Breast epithelium (tissue), 4 donors: ENCODE measurements around the gene MYOG. TPM values are rescaled to one million over a fixed set of nuclear protein-coding genes. Genes with fewer than 3 reads are reported as not detected.

Experiments used
- DNase-seq, 2 donors: peaks; one replicate each; pipeline ENCODE4 v3.0.0-alpha.2; 2019; ENCODE audit warnings: low spot score in 2 of 2
- H3K27ac ChIP-seq, 2 donors: fragments of 200-600 bp; sonication (generic) in 1 of 2; one replicate each; pipeline ENCODE4 v1.5.1; 2016 to 2019; ENCODE audit warnings: mild to moderate bottlenecking in 1 of 2
- H3K27me3 ChIP-seq, 2 donors: fragments of 200-600 bp; sonication (generic) in 1 of 2; one replicate each; pipeline versions ENCODE4 v1.5.1 to v1.6.0; 2017 to 2019; ENCODE audit warnings: control low read depth in 1 of 2, mild to moderate bottlenecking in 1 of 2
- H3K36me3 ChIP-seq: fragments of 200-600 bp; one replicate; pipeline ENCODE4 v1.5.1; 2019
- H3K4me1 ChIP-seq, 2 donors: fragments of 200-600 bp; sonication (generic); one replicate each; pipeline ENCODE4 v1.5.1; 2016 to 2019; ENCODE audit warnings: control low read depth in 1 of 2
- H3K4me3 ChIP-seq, 3 donors: fragments of 200-600 bp; sonication (generic); 1 replicate in 2 of 3; 2 replicates in 1 of 3; pipeline ENCODE4 v1.5.1; 2016 to 2019; ENCODE audit warnings: mild to moderate bottlenecking in 3 of 3, moderate library complexity in 2 of 3
- H3K9me3 ChIP-seq, 2 donors: fragments of 200-600 bp; sonication (generic) in 1 of 2; one replicate each; pipeline ENCODE4 v1.5.1; 2016 to 2019; ENCODE audit warnings: control low read depth in 1 of 2
- POLR2A ChIP-seq: fragments of 450-650 bp; IDR thresholded peaks from one replicate; pipeline ENCODE4 v1.6.1; 2016; ENCODE audit warnings: antibody characterized with exemption, mild to moderate bottlenecking, moderate library complexity
- POLR2AphosphoS5 ChIP-seq, 3 donors: sonication (generic); formaldehyde crosslinking; IDR thresholded peaks; one replicate each; pipeline ENCODE4 v1.6.1; 2017; ENCODE audit warnings: antibody characterized with exemption in 3 of 3
- intact Hi-C: fragments of 100-400 bp; cut with DNase I; formaldehyde crosslinking; loops from one replicate; pipeline ENCODE4 v1.15.1; 2023; ENCODE audit warnings: low total_unique reads
- total RNA-seq, 3 donors: library from RNA; depleted of rRNA; stranded (reverse); fragments of >200 nt; gene quantifications; one replicate each; pipeline ENCODE4 v1.1.0, GENCODE V29; 2016
- TF ChIP-seq, protein P1 (sequence below), 3 donors: fragments of 450-650 bp; IDR thresholded peaks; one replicate each; pipeline ENCODE4 v1.5.1; 2016 to 2017; ENCODE audit warnings: antibody characterized with exemption in 3 of 3, mild to moderate bottlenecking in 3 of 3, moderate library complexity in 3 of 3

Gene MYOG
- total RNA-seq, 3 donors from 2014 or later = not detected

DNA sequence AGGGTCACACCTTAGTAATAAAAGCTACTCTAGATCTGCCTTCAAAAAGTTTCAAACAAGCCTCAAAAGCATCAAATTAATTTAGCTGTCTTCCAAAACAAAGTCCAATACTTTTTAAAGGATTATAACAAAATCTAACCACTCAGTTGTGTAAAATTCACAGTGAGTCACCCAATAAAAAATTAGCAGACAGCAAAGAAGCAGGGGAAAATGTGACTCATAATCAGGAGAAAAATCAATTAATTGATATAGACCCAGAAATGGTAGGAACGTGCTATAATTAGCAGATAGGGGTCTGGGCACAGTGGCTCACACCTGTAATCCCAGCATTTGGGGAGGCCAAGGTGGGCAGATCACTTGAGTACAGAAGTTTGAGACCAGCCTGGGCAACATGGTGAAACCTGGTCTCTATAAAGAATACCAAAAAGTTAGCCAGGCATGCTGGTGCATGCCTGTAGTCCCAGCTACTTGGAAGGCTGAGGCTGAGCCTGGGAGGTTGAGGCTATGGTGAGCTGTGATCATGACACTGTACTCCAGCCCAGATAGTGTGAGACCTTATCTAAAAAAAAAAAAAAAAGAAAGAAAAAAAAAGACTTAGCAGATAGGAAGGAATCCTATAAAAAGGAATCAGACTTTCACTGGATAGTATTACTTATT is 8.1 kb upstream of the MYOG start:
- no peak overlapping the region for H3K4me3 ChIP-seq
- no peaks in the 10 kb centered on the region for H3K36me3 ChIP-seq
- H3K27ac ChIP-seq = no peak overlapping the region
- TF ChIP-seq, protein P1, sequence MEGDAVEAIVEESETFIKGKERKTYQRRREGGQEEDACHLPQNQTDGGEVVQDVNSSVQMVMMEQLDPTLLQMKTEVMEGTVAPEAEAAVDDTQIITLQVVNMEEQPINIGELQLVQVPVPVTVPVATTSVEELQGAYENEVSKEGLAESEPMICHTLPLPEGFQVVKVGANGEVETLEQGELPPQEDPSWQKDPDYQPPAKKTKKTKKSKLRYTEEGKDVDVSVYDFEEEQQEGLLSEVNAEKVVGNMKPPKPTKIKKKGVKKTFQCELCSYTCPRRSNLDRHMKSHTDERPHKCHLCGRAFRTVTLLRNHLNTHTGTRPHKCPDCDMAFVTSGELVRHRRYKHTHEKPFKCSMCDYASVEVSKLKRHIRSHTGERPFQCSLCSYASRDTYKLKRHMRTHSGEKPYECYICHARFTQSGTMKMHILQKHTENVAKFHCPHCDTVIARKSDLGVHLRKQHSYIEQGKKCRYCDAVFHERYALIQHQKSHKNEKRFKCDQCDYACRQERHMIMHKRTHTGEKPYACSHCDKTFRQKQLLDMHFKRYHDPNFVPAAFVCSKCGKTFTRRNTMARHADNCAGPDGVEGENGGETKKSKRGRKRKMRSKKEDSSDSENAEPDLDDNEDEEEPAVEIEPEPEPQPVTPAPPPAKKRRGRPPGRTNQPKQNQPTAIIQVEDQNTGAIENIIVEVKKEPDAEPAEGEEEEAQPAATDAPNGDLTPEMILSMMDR (IDR thresholded peaks at IDR 0.05) = no peak
- TF ChIP-seq POLR2A (no peak), POLR2AphosphoS5 (IDR thresholded peaks at IDR 0.05) (no peak)
- DNase-seq = peak in 1 of 2 donors; percentile 4
- intact Hi-C loops = no loop called here
- H3K27me3 ChIP-seq = no peaks in the 10 kb centered on the region
- H3K4me1 ChIP-seq = no peaks in the 10 kb centered on the region
- H3K9me3 ChIP-seq = peaks cover 0 to 19% of the 10 kb centered on the region in 2 donors

DNA sequence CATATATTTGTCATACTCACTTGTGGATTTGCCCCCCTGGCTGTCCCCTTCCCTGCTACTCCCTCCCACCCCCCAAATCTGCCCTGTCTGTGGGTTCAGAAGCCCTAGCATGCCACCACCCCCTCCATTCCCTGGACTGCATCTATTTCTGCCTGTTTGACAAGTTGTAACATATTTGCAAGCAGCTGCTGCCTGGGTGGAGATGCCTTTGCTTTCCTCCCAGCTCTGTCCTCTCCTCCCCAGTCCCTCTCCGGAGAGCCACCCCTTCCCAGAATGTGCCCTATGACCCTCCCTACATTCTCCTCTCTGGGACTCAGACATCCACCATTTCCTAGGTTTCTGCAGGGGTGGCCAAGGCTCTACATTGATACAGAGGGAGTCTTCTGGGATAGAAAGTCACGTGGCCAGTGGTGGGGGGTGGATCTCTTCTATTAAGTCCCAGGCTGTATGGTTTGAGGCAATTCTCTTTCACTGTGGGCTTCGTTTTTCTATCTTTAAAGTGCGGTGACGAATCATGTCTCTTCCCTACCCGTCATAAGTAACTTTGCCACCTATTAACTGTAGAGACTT is 6.0 kb upstream of the MYOG start:
- TF ChIP-seq, protein P1 (IDR thresholded peaks at IDR 0.05) = no peak
- no peak for TF ChIP-seq POLR2AphosphoS5 (IDR thresholded peaks at IDR 0.05)
- no peak for TF ChIP-seq POLR2A
- Histone ChIP-seq H3K4me1 (no peaks in the 10 kb centered on the region), H3K4me3 (no peak overlapping the region), H3K27ac (no peak overlapping the region), H3K27me3 (no peaks in the 10 kb centered on the region), H3K36me3 (no peaks in the 10 kb centered on the region), H3K9me3 (peaks cover 0 to 19% of the 10 kb centered on the region in 2 donors)
- intact Hi-C loops = no loop called here
- peak in 1 of 2 donors; percentile 14 for DNase-seq

DNA sequence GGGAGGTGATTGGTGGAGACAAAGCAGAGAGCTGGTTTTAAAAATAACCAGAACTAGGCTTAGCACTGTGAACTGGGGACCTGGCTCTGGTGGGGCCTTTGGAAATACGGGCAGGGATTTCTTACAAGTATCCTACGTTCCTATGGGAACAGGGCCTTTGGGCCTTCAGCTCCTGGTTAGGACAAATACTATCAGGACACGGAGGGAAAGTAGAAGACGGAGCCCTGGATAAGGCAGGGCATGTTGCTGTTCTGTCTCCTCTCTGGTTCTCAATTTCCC is 5.3 kb upstream of the MYOG start:
- no peak overlapping the region for H3K27ac ChIP-seq
- TF ChIP-seq, protein P1 (IDR thresholded peaks at IDR 0.05) = no peak
- TF ChIP-seq POLR2AphosphoS5 (IDR thresholded peaks at IDR 0.05) (no peak), POLR2A (no peak)
- H3K27me3 ChIP-seq = no peaks in the 10 kb centered on the region
- no peak for DNase-seq
- H3K4me3 ChIP-seq = no peak overlapping the region
- H3K9me3 ChIP-seq = peaks cover 0 to 16% of the 10 kb centered on the region in 2 donors
- intact Hi-C loops = no loop called here
- no peaks in the 10 kb centered on the region for H3K36me3 ChIP-seq
- no peaks in the 10 kb centered on the region for H3K4me1 ChIP-seq

DNA sequence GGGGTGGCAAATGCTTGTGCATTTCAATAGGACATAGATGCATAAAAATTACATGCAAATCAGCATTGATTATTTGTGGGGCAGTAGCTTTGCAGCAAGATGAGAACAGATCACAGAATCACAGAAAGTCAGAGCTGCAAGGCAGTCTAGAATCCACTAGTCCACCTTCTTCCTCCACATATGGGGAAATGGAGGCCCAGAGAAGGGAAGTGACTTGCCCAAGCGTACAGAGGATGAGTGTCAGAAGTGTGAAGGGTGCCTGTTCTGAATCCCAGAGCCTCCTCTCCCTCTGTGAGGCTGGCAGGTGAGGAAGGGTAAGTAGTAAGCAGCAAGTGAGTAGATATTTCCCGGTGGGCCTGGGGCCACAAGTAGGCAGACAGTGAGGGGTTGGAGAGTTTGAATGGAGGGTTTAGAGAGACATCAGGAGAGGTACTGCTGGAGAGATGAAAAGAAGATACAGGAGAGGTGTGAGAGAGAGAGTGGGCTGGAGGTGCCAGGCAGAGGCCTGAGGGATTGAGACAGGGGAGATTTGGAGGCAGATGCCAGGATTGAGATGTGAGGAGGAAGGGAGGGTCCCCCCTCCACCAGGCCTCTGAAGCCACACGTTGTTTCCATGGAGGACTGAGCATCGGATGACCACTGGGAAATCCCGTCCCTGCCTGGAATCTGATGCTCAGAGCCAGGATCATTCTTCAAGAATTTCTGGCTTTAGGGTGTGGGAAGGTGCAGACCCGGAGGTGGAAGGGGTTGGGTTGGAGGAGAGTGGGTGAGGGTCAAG is 4.8 kb upstream of the MYOG start:
- Histone ChIP-seq H3K36me3 (no peaks in the 10 kb centered on the region), H3K27ac (no peak overlapping the region), H3K4me1 (no peaks in the 10 kb centered on the region), H3K9me3 (peaks cover 0 to 11% of the 10 kb centered on the region in 2 donors), H3K27me3 (no peaks in the 10 kb centered on the region), H3K4me3 (no peak overlapping the region)
- DNase-seq = no peak
- TF ChIP-seq POLR2AphosphoS5 (IDR thresholded peaks at IDR 0.05) (no peak), POLR2A (no peak)
- TF ChIP-seq, protein P1 (IDR thresholded peaks at IDR 0.05) = no peak
- intact Hi-C loops = no loop called here

DNA sequence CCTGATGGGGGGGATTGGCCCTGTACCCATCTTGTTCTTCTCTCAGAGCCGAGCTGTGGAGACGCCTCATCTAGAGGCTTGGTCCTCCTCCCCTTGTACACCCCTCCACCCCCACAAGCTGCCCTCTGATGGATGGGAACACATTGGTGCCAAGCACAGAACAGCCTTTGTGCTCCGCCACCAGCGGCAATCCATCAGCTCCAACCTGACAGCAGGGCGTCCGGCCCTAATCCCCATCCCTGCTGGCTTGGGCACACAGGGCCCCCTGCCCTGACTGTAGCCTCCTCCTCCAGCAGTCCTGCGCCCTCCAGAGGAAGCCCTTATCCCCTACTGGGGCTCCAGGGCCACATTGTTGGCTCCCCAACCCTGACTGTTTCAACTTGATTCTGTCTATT is 3.8 kb upstream of the MYOG start:
- H3K9me3 ChIP-seq = peaks cover 0 to 3% of the 10 kb centered on the region in 2 donors
- intact Hi-C loops = no loop called here
- H3K4me3 ChIP-seq = no peak overlapping the region
- no peaks in the 10 kb centered on the region for H3K4me1 ChIP-seq
- no peak overlapping the region for H3K27ac ChIP-seq
- TF ChIP-seq, protein P1 (IDR thresholded peaks at IDR 0.05) = no peak
- TF ChIP-seq POLR2AphosphoS5 (IDR thresholded peaks at IDR 0.05) = no peak
- no peak for TF ChIP-seq POLR2A
- DNase-seq = no peak
- no peaks in the 10 kb centered on the region for H3K36me3 ChIP-seq
- H3K27me3 ChIP-seq = no peaks in the 10 kb centered on the region
